HEK293 (cell line): Measurements from ENCODE around the gene EDEM2.
"Not testable (repeated sequence)": the region's sequence is repeated elsewhere in the genome, so short reads cannot be mapped to it uniquely, and the experiment has no call there.

Experiments
- CTCF ChIA-PET: fragments of 350-600 bp; formaldehyde crosslinking; extraction: SDS; loops from one replicate; lab custom pipeline; 2021; ENCODE audit warnings: antibody characterized with exemption; lab: Yijun Ruan, JAX
- POLR2A ChIA-PET: fragments of 300-600 bp; formaldehyde crosslinking; extraction: SDS; loops from one replicate; lab custom pipeline; 2020; ENCODE audit warnings: antibody characterized with exemption, inconsistent platforms; lab: Yijun Ruan, JAX
- H3K27ac ChIP-seq: fragments of 200-500 bp; sonication (Bioruptor generic); 2 replicates; pipeline ENCODE4 v1.5.1; 2014; ENCODE audit warnings: low read depth, low read length, control low read depth, inconsistent platforms; ENCODE audit errors: extremely low read depth
- H3K36me3 ChIP-seq, 2 experiments: fragments of 200-500 bp in 1 of 2; sonication (Bioruptor generic) in 1 of 2; 1 replicate in 1 of 2; 2 replicates in 1 of 2; pipeline ENCODE4 v1.5.1; 2014 to 2017; ENCODE audit warnings: inconsistent platforms in 2 of 2, low read length in 2 of 2; ENCODE audit not compliant: control insufficient read depth in 2 of 2, insufficient read depth in 1 of 2
- H3K4me1 ChIP-seq: fragments of 200-500 bp; sonication (Bioruptor generic); 2 replicates; pipeline ENCODE4 v1.5.1; 2014; ENCODE audit warnings: mild to moderate bottlenecking, low read length, inconsistent platforms; ENCODE audit not compliant: control insufficient read depth, insufficient read depth
- H3K4me3 ChIP-seq: 2 replicates; pipeline ENCODE4 v1.5.1; 2011; ENCODE audit warnings: low read depth, mild to moderate bottlenecking, control low read depth, low read length, moderate library complexity
- H3K9me3 ChIP-seq: fragments of 200-500 bp; sonication (Bioruptor generic); 2 replicates; pipeline ENCODE4 v1.5.1; 2014; ENCODE audit warnings: low read depth, low read length, inconsistent platforms; ENCODE audit not compliant: control insufficient read depth, insufficient read depth
- PATZ1 ChIP-seq: fragments of 450-650 bp; formaldehyde crosslinking; IDR thresholded peaks from 2 replicates; pipeline ENCODE4 v1.5.1; 2016; ENCODE audit warnings: missing biosample characterization, missing genetic modification characterization
- SP7 ChIP-seq: fragments of 450-650 bp; formaldehyde crosslinking; IDR thresholded peaks from 2 replicates; pipeline ENCODE4 v1.5.1; 2016; ENCODE audit warnings: missing biosample characterization, missing genetic modification characterization
- ZBTB7A ChIP-seq: fragments of 450-650 bp; formaldehyde crosslinking; IDR thresholded peaks from 2 replicates; pipeline ENCODE4 v1.5.1; 2016; ENCODE audit warnings: low read depth, missing biosample characterization, missing genetic modification characterization
- ZFP41 ChIP-seq: fragments of 450-650 bp; formaldehyde crosslinking; IDR thresholded peaks from 2 replicates; pipeline ENCODE4 v1.5.1; 2016; ENCODE audit warnings: missing biosample characterization, missing genetic modification characterization, borderline replicate concordance
- ZNF10 ChIP-seq: fragments of 450-650 bp; formaldehyde crosslinking; IDR thresholded peaks from 2 replicates; pipeline ENCODE4 v1.5.1; 2017; ENCODE audit warnings: missing biosample characterization, missing genetic modification characterization
- ZNF239 ChIP-seq: fragments of 450-650 bp; formaldehyde crosslinking; IDR thresholded peaks from 2 replicates; pipeline ENCODE4 v1.5.1; 2016; ENCODE audit warnings: missing biosample characterization, missing genetic modification characterization
- ZNF423 ChIP-seq: fragments of 450-650 bp; formaldehyde crosslinking; IDR thresholded peaks from 2 replicates; pipeline ENCODE4 v1.5.1; 2016; ENCODE audit warnings: missing biosample characterization, missing genetic modification characterization
- ZNF433 ChIP-seq: fragments of 450-650 bp; formaldehyde crosslinking; IDR thresholded peaks from 2 replicates; pipeline ENCODE4 v1.5.1; 2016; ENCODE audit warnings: missing biosample characterization, missing genetic modification characterization, low read depth
- ZNF610 ChIP-seq: fragments of 450-650 bp; formaldehyde crosslinking; IDR thresholded peaks from 2 replicates; pipeline ENCODE4 v1.5.1; 2016; ENCODE audit warnings: missing biosample characterization, missing genetic modification characterization, borderline replicate concordance
- ZNF626 ChIP-seq: fragments of 450-650 bp; sonication (Bioruptor Pico); formaldehyde crosslinking; IDR thresholded peaks from 2 replicates; pipeline ENCODE4 v1.5.1; 2018; ENCODE audit warnings: missing biosample characterization, missing genetic modification characterization, inconsistent platforms
- ZNF701 ChIP-seq: fragments of 450-650 bp; formaldehyde crosslinking; IDR thresholded peaks from 2 replicates; pipeline ENCODE4 v1.5.1; 2016; ENCODE audit warnings: missing biosample characterization, missing genetic modification characterization
- ZXDB ChIP-seq: fragments of 450-650 bp; formaldehyde crosslinking; IDR thresholded peaks from 2 replicates; pipeline ENCODE4 v1.5.1; 2016; ENCODE audit warnings: missing biosample characterization, missing genetic modification characterization
- TF ChIP-seq, protein P1 (sequence below): fragments of 450-650 bp; formaldehyde crosslinking; IDR thresholded peaks from 2 replicates; pipeline ENCODE4 v1.5.1; 2016; ENCODE audit warnings: missing biosample characterization, missing genetic modification characterization
- TF ChIP-seq, protein P2 (sequence below): fragments of 450-650 bp; formaldehyde crosslinking; IDR thresholded peaks from 2 replicates; pipeline ENCODE4 v1.5.1; 2016; ENCODE audit warnings: missing biosample characterization, missing genetic modification characterization, low read depth
- TF ChIP-seq, protein P3 (sequence below): fragments of 450-650 bp; IDR thresholded peaks from 2 replicates; pipeline ENCODE4 v1.5.1; 2018; ENCODE audit warnings: missing biosample characterization, mild to moderate bottlenecking, missing genetic modification characterization
- TF ChIP-seq, protein P4 (sequence below): fragments of 450-650 bp; formaldehyde crosslinking; IDR thresholded peaks from 2 replicates; pipeline ENCODE4; 2016; ENCODE audit warnings: missing biosample characterization, missing genetic modification characterization

EDEM2 gene

GRCh38 chr20:35187584-35188190 lies 40.6 kb upstream of the EDEM2 start:
- no peak overlapping the region for H3K27ac ChIP-seq
- no peak overlapping the region for H3K4me3 ChIP-seq
- CTCF ChIA-PET: interaction anchor here (0.8 to 1.8 kb wide), 3 partner anchors 21 to 252 kb away, joined by 3 to 6 read pairs (median 4); no protein-coding TSS in a partner anchor
- no peak for TF ChIP-seq ZNF423 (tag by site-specific recombination)
- TF ChIP-seq ZFP41 (tag by site-specific recombination): no peak
- TF ChIP-seq ZXDB: no peak
- no peak for TF ChIP-seq ZNF433 (tag by site-specific recombination)
- TF ChIP-seq ZNF701: no peak
- TF ChIP-seq ZNF626 (tag by site-specific recombination): no peak
- POLR2A ChIA-PET: interaction anchor here (0.5 kb wide), 1 partner anchor 32 kb away, joined by 3 read pairs; no protein-coding TSS in a partner anchor
- no peaks in the 10 kb centered on the region for H3K4me1 ChIP-seq
- no peaks in the 10 kb centered on the region for H3K9me3 ChIP-seq
- H3K36me3 ChIP-seq: no peaks in the 10 kb centered on the region

DNA sequence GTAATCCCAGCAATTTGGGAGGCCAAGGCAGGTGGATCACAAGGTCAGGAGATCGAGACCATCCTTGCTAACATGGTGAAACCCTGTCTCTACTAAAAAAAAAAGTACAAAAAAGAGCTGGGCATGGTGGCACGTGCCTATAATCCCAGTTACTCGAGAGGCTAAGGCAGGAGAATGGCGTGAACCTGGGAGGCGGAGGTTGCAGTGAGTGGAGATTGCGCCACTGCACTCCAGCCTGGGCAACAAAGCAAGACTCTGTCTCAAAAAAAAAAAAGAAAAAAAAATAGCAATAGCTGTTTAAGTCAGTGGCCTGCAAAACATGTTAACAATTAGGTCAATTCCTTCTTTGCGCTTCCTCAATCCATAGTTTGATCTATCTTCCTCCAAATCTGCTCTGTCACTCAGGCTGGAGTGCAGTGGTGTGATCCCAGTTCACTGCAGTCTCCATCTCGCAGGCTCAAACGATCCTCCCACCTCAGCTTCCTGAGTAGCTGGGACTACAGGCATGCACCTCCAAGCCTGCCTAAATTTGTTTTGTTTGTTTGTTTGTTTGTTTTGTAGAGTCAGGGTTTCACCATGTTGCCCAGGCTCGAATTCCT lies 39.7 kb upstream of the EDEM2 start:
- H3K36me3 ChIP-seq, H3K4me1 ChIP-seq, H3K4me3 ChIP-seq, H3K9me3 ChIP-seq, H3K27ac ChIP-seq, POLR2A ChIA-PET: not testable (repeated sequence)
- CTCF ChIA-PET: interaction anchor here (1.2 to 1.8 kb wide), 2 partner anchors 22 to 42 kb away, joined by 3 to 6 read pairs; no protein-coding TSS in a partner anchor

DNA sequence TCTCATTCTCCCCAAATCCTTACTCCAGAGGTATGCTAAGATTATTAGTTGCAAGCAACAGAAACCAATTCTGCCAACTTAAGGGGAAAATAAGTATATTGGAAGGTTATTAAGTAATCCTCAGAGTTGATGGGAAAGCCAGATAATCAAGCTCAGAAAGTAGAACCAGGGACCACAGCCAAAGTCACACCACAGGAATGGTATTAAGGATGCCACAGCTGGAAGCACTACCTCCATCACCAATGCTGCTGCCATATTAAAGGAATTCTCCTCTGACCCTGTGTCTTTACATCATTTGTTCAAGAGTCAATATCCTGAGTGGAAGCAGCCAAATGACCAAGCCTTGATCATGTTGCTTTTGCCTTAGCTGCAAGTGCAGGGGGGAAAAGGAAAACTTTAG lies 34.6 kb upstream of the EDEM2 start:
- ChIA-PET CTCF (interaction anchor here (0.6 to 0.7 kb wide), 4 partner anchors 11 to 107 kb away, joined by 3 to 6 read pairs (median 4); no protein-coding TSS in a partner anchor), POLR2A (no interaction called here)

DNA sequence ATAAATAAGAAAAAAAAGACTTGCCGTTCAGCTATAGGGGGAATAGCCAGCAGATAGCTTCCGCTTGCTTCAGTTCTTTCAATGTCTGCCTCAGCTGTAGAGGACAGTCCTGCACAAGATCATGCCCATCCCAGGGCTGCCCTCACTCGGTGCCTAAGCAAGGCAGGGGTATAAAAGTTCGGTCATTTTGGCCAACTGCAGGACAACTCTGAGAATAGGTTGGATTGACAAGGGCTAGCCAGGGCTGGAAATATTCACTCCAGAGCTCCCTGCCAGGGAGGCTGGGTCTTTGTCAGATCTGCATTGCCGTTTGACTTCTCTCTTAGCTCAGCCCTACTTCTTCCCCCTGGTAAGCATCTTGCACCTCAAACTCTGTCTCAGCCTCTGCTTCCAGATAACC lies 33.1 kb upstream of the EDEM2 start:
- Histone ChIP-seq H3K4me3 (no peak overlapping the region), H3K27ac (no peak overlapping the region), H3K4me1 (no peaks in the 10 kb centered on the region), H3K9me3 (no peaks in the 10 kb centered on the region), H3K36me3 (peaks cover 0 to 9% of the 10 kb centered on the region in 2 experiments; a peak in 1 of 3 replicates)
- POLR2A ChIA-PET: no interaction called here
- CTCF ChIA-PET: interaction anchor here (0.6 to 1.0 kb wide), 3 partner anchors 35 to 78 kb away, joined by 3 to 4 read pairs (median 3); no protein-coding TSS in a partner anchor
- no peak for TF ChIP-seq SP7 (tag by site-specific recombination)
- no peak for TF ChIP-seq PATZ1 (tag by site-specific recombination)
- TF ChIP-seq, protein P1, sequence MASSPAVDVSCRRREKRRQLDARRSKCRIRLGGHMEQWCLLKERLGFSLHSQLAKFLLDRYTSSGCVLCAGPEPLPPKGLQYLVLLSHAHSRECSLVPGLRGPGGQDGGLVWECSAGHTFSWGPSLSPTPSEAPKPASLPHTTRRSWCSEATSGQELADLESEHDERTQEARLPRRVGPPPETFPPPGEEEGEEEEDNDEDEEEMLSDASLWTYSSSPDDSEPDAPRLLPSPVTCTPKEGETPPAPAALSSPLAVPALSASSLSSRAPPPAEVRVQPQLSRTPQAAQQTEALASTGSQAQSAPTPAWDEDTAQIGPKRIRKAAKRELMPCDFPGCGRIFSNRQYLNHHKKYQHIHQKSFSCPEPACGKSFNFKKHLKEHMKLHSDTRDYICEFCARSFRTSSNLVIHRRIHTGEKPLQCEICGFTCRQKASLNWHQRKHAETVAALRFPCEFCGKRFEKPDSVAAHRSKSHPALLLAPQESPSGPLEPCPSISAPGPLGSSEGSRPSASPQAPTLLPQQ (tag by site-specific recombination): no peak
- TF ChIP-seq, protein P2, sequence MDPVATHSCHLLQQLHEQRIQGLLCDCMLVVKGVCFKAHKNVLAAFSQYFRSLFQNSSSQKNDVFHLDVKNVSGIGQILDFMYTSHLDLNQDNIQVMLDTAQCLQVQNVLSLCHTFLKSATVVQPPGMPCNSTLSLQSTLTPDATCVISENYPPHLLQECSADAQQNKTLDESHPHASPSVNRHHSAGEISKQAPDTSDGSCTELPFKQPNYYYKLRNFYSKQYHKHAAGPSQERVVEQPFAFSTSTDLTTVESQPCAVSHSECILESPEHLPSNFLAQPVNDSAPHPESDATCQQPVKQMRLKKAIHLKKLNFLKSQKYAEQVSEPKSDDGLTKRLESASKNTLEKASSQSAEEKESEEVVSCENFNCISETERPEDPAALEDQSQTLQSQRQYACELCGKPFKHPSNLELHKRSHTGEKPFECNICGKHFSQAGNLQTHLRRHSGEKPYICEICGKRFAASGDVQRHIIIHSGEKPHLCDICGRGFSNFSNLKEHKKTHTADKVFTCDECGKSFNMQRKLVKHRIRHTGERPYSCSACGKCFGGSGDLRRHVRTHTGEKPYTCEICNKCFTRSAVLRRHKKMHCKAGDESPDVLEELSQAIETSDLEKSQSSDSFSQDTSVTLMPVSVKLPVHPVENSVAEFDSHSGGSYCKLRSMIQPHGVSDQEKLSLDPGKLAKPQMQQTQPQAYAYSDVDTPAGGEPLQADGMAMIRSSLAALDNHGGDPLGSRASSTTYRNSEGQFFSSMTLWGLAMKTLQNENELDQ (tag by site-specific recombination): no peak
- TF ChIP-seq ZBTB7A: no peak
- TF ChIP-seq ZNF10 (tag by site-specific recombination): no peak
- TF ChIP-seq, protein P3, sequence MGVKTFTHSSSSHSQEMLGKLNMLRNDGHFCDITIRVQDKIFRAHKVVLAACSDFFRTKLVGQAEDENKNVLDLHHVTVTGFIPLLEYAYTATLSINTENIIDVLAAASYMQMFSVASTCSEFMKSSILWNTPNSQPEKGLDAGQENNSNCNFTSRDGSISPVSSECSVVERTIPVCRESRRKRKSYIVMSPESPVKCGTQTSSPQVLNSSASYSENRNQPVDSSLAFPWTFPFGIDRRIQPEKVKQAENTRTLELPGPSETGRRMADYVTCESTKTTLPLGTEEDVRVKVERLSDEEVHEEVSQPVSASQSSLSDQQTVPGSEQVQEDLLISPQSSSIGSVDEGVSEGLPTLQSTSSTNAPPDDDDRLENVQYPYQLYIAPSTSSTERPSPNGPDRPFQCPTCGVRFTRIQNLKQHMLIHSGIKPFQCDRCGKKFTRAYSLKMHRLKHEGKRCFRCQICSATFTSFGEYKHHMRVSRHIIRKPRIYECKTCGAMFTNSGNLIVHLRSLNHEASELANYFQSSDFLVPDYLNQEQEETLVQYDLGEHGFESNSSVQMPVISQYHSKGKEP (tag by site-specific recombination): no peak

More for the DNA sequence above, 34.6 kb upstream of the EDEM2 start:
- Histone ChIP-seq H3K4me1 (no peaks in the 10 kb centered on the region), H3K4me3 (no peak overlapping the region), H3K36me3 (peaks cover 0 to 3% of the 10 kb centered on the region in 2 experiments; a peak in 1 of 3 replicates), H3K9me3 (no peaks in the 10 kb centered on the region), H3K27ac (no peak overlapping the region)
- TF ChIP-seq, protein P4, sequence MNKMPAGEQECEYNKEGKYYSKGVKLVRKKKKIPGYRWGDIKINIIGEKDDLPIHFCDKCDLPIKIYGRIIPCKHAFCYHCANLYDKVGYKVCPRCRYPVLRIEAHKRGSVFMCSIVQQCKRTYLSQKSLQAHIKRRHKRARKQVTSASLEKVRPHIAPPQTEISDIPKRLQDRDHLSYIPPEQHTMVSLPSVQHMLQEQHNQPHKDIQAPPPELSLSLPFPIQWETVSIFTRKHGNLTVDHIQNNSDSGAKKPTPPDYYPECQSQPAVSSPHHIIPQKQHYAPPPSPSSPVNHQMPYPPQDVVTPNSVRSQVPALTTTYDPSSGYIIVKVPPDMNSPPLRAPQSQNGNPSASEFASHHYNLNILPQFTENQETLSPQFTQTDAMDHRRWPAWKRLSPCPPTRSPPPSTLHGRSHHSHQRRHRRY (tag by site-specific recombination): no peak
- TF ChIP-seq ZNF239 (no peak), ZNF610 (tag by site-specific recombination) (no peak), ZBTB7A (no peak)
